H9 (cell line): Measurements from ENCODE around the gene LRRK1. TPM values are rescaled to one million over a fixed set of nuclear protein-coding genes. Genes with fewer than 3 reads are reported as not detected.

Source experiments
- DNase-seq: peaks from one replicate; pipeline ENCODE4 v3.0.0-alpha.2; 2017
- H2AFZ ChIP-seq: one replicate; pipeline ENCODE4 v1.6.1; 2013; ENCODE audit warnings: mild to moderate bottlenecking, low read length, control low read depth, moderate library complexity
- H2AK5ac ChIP-seq: 2 replicates; pipeline ENCODE4 v1.6.1; 2013; ENCODE audit warnings: low read length, control low read depth, mixed read lengths; ENCODE audit not compliant: insufficient read length
- H2BK120ac ChIP-seq: one replicate; pipeline ENCODE4 v1.6.1; 2013; ENCODE audit warnings: low read depth, mild to moderate bottlenecking, low read length, control low read depth, inconsistent platforms; ENCODE audit not compliant: poor library complexity, severe bottlenecking
- H2BK12ac ChIP-seq: 2 replicates; pipeline ENCODE4 v1.6.1; 2013; ENCODE audit warnings: low read length, control low read depth, mixed read lengths, low read depth; ENCODE audit not compliant: insufficient read length
- H2BK15ac ChIP-seq: 2 replicates; pipeline ENCODE4 v1.6.1; 2013; ENCODE audit warnings: low read depth, low read length, control low read depth
- H2BK20ac ChIP-seq: one replicate; pipeline ENCODE4 v1.6.1; 2013; ENCODE audit warnings: low read depth, mild to moderate bottlenecking, low read length, control low read depth, inconsistent platforms; ENCODE audit not compliant: poor library complexity, severe bottlenecking
- H2BK5ac ChIP-seq: 2 replicates; pipeline ENCODE4 v1.6.1; 2013; ENCODE audit warnings: low read length, control low read depth, mixed read lengths; ENCODE audit not compliant: insufficient read length
- H3K14ac ChIP-seq: 2 replicates; pipeline ENCODE4 v1.6.1; 2013; ENCODE audit warnings: low read length, control low read depth; ENCODE audit not compliant: insufficient read depth
- H3K18ac ChIP-seq: 2 replicates; pipeline ENCODE4 v1.6.1; 2013; ENCODE audit warnings: low read depth, mild to moderate bottlenecking, mixed read lengths, low read length, control low read depth; ENCODE audit not compliant: insufficient read length
- H3K23ac ChIP-seq: 2 replicates; pipeline ENCODE4 v1.6.1; 2013; ENCODE audit warnings: low read length, control low read depth, mixed read lengths, low read depth; ENCODE audit not compliant: insufficient read length
- H3K23me2 ChIP-seq: 2 replicates; pipeline ENCODE4 v1.6.1; 2013; ENCODE audit warnings: low read depth, mild to moderate bottlenecking, mixed read lengths, low read length, control low read depth; ENCODE audit not compliant: insufficient read length, poor library complexity, severe bottlenecking
- H3K27ac ChIP-seq: 2 replicates; pipeline ENCODE4 v1.5.1; 2013; ENCODE audit warnings: low read length, control low read depth, mixed read lengths, low read depth; ENCODE audit not compliant: insufficient read length
- H3K27me3 ChIP-seq: 2 replicates; pipeline ENCODE4 v1.6.1; 2013; ENCODE audit warnings: low read length, control low read depth, inconsistent platforms; ENCODE audit not compliant: insufficient read depth
- H3K4ac ChIP-seq: 2 replicates; pipeline ENCODE4 v1.6.1; 2013; ENCODE audit warnings: low read depth, mild to moderate bottlenecking, control low read depth, inconsistent platforms, low read length, moderate library complexity
- H3K4me1 ChIP-seq: 2 replicates; pipeline ENCODE4 v1.6.1; 2013; ENCODE audit warnings: low read length, control low read depth, inconsistent platforms; ENCODE audit not compliant: insufficient read depth
- H3K4me2 ChIP-seq: 2 replicates; pipeline ENCODE4 v1.6.1; 2013; ENCODE audit warnings: low read length, control low read depth, mixed read lengths; ENCODE audit not compliant: insufficient read length, insufficient read depth
- H3K56ac ChIP-seq: 2 replicates; pipeline ENCODE4 v1.6.1; 2013; ENCODE audit warnings: low read depth, mild to moderate bottlenecking, mixed read lengths, low read length, control low read depth; ENCODE audit not compliant: insufficient read length
- H3K79me1 ChIP-seq: 2 replicates; pipeline ENCODE4 v1.6.1; 2013; ENCODE audit warnings: low read depth, mild to moderate bottlenecking, moderate library complexity, low read length, control low read depth, inconsistent platforms; ENCODE audit not compliant: insufficient read depth, poor library complexity, severe bottlenecking
- H3K79me2 ChIP-seq: 2 replicates; pipeline ENCODE4 v1.6.1; 2013; ENCODE audit warnings: low read length, control low read depth, inconsistent platforms; ENCODE audit not compliant: insufficient read depth
- H3K9ac ChIP-seq: 2 replicates; pipeline ENCODE4 v1.6.1; 2013; ENCODE audit warnings: low read length, control low read depth, mixed read lengths; ENCODE audit not compliant: insufficient read length; ENCODE audit errors: extremely low read depth
- H3K9me3 ChIP-seq: one replicate; pipeline ENCODE4 v1.6.1; 2013; ENCODE audit warnings: low read depth, low read length, inconsistent platforms; ENCODE audit not compliant: control insufficient read depth
- H3T11ph ChIP-seq: one replicate; pipeline ENCODE4 v1.6.1; 2013; ENCODE audit warnings: mild to moderate bottlenecking, low read length, control low read depth, inconsistent platforms
- H4K20me1 ChIP-seq: one replicate; pipeline ENCODE4 v1.6.1; 2013; ENCODE audit not compliant: control insufficient read depth, insufficient read length, insufficient read depth
- H4K5ac ChIP-seq: 2 replicates; pipeline ENCODE4 v1.6.1; 2013; ENCODE audit warnings: low read depth, mild to moderate bottlenecking, mixed read lengths, low read length, control low read depth; ENCODE audit not compliant: insufficient read length
- H4K8ac ChIP-seq: replicated peaks from 2 replicates; pipeline ENCODE4 v1.6.1; 2013; ENCODE audit warnings: low read length, control low read depth, mixed read lengths, low read depth; ENCODE audit not compliant: insufficient read length
- H4K91ac ChIP-seq: 2 replicates; pipeline ENCODE4 v1.6.1; 2013; ENCODE audit warnings: low read depth, mild to moderate bottlenecking, moderate library complexity, mixed read lengths, low read length, control low read depth; ENCODE audit not compliant: insufficient read length
- H3K27ac Mint-ChIP-seq, 3 experiments: 2 replicates in 2 of 3; 3 replicates in 1 of 3; pipeline ENCODE4 v1.8.0; 2020 to 2021; ENCODE audit warnings: mixed read lengths in 3 of 3, mild to moderate bottlenecking in 1 of 3, moderate library complexity in 1 of 3
- H3K27me3 Mint-ChIP-seq: 2 replicates; pipeline ENCODE4 v1.8.0; 2021; ENCODE audit warnings: low read depth, mild to moderate bottlenecking, moderate library complexity, mixed read lengths
- H3K36me3 Mint-ChIP-seq, 3 experiments: 2 replicates in 2 of 3; 3 replicates in 1 of 3; pipeline ENCODE4 v1.8.0; 2020 to 2021; ENCODE audit warnings: low read depth in 3 of 3, mixed read lengths in 3 of 3; ENCODE audit not compliant: insufficient read depth in 1 of 3
- H3K4me1 Mint-ChIP-seq, 2 experiments: 2 replicates each; pipeline ENCODE4 v1.8.0; 2020; ENCODE audit warnings: mixed read lengths in 2 of 2
- H3K4me3 Mint-ChIP-seq, 2 experiments: 2 replicates in 1 of 2; 3 replicates in 1 of 2; pipeline ENCODE4 v1.8.0; 2020 to 2021; ENCODE audit warnings: mild to moderate bottlenecking in 2 of 2, mixed read lengths in 2 of 2, moderate library complexity in 1 of 2
- H3K9me3 Mint-ChIP-seq, 2 experiments: 2 replicates in 1 of 2; 3 replicates in 1 of 2; pipeline ENCODE4 v1.8.0; 2020; ENCODE audit warnings: mild to moderate bottlenecking in 2 of 2, mixed read lengths in 2 of 2, moderate library complexity in 1 of 2
- WGBS: extraction: QIAGEN DNeasy Blood & Tissue Kit; methylation state at CpG from one replicate; pipeline ENCODE4 v1.1.7; 2013; ENCODE audit warnings: missing lambda C conversion rate, low lambda C conversion rate, mixed read lengths; ENCODE audit not compliant: insufficient read length; ENCODE audit errors: extremely low coverage; 5-methylcytosine and 5-hydroxymethylcytosine counted together
- total RNA-seq: library from RNA; stranded (reverse); gene quantifications from 2 replicates; pipeline ENCODE4 v1.2.1, GENCODE V29; 2021
- TF ChIP-seq, protein P1 (sequence below): fragments of 200-600 bp; sonication (generic); conservative IDR thresholded peaks from 3 replicates; pipeline ENCODE4 v1.8.0; 2021; ENCODE audit warnings: antibody characterized with exemption, mild to moderate bottlenecking

The LRRK1 gene
- total RNA-seq, 1 experiment from 2014 or later, result 4.0 TPM

DNA sequence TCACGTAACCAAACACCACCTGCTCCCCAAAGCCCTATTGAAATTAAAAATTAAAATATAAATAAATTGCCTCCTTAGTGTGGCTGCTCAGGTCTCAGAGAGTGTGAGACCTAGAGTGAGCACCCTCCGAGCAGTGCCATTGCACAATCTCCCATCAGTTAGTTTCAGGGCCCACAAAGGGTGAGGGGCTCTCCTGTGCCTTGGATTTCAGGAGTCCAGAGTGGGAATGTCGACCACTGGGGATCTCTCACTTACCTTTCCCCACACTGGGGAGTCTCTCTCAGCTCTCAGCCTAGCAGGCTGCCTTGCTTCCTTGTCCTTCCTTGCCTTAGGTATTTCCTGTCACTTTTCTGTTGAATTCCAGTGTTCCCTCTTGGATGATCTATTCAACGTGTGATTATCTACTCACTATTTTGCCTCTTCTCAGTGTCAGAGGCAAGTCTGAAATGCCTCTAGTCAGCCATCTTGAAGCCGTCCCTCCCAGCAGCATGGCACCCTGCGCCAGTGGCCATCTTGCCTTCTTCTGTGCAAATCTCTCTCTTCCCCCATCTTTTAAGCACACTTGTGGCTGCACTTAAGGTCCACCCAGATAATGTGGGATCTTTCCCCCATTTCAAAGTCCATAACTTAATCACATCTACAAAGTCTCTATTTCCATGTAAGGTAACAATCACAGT lies 119.3 kb downstream of the LRRK1 start:
- no peak overlapping the region for H3K27ac Mint-ChIP-seq
- Histone ChIP-seq H3K9ac (no peak overlapping the region), H3K23ac (no peak overlapping the region), H4K20me1 (no peaks in the 10 kb centered on the region), H3K14ac (no peak overlapping the region), H3K4me2 (no peak overlapping the region), H3K27me3 (no peaks in the 10 kb centered on the region), H3K4me1 (no peaks in the 10 kb centered on the region), H3K4ac (no peak overlapping the region), H3K79me1 (no peaks in the 10 kb centered on the region), H3K18ac (no peak overlapping the region), H2AK5ac (no peak overlapping the region), H3K9me3 (no peaks in the 10 kb centered on the region), H4K91ac (no peak overlapping the region), H2BK15ac (no peak overlapping the region), H2BK20ac (no peak overlapping the region), H4K5ac (no peak overlapping the region), H3T11ph (no peak overlapping the region), H3K56ac (no peak overlapping the region), H2BK12ac (no peak overlapping the region), H2BK120ac (no peak overlapping the region), H4K8ac (no peak overlapping the region), H3K79me2 (no peaks in the 10 kb centered on the region), H2BK5ac (no peak overlapping the region), H3K27ac (no peak overlapping the region), H2AFZ (no peak overlapping the region), H3K23me2 (no peaks in the 10 kb centered on the region)
- no peaks in the 10 kb centered on the region for H3K4me1 Mint-ChIP-seq
- TF ChIP-seq, protein P1, sequence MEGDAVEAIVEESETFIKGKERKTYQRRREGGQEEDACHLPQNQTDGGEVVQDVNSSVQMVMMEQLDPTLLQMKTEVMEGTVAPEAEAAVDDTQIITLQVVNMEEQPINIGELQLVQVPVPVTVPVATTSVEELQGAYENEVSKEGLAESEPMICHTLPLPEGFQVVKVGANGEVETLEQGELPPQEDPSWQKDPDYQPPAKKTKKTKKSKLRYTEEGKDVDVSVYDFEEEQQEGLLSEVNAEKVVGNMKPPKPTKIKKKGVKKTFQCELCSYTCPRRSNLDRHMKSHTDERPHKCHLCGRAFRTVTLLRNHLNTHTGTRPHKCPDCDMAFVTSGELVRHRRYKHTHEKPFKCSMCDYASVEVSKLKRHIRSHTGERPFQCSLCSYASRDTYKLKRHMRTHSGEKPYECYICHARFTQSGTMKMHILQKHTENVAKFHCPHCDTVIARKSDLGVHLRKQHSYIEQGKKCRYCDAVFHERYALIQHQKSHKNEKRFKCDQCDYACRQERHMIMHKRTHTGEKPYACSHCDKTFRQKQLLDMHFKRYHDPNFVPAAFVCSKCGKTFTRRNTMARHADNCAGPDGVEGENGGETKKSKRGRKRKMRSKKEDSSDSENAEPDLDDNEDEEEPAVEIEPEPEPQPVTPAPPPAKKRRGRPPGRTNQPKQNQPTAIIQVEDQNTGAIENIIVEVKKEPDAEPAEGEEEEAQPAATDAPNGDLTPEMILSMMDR, result no peak
- H3K4me3 Mint-ChIP-seq, result no peak overlapping the region
- peaks cover 3% of the 10 kb centered on the region for H3K27me3 Mint-ChIP-seq
- no CpG with 5 or more reads among the region's 6 CpGs for WGBS
- peak; percentile 11 for DNase-seq
- peaks cover 10 to 15% of the 10 kb centered on the region in 2 experiments; a peak in 4 of 5 replicates for H3K9me3 Mint-ChIP-seq
- H3K36me3 Mint-ChIP-seq, result no peaks in the 10 kb centered on the region; a peak in 1 of 7 replicates
